ENCODE measurements around the gene PTGS1. TPM values are rescaled to one million over a fixed set of nuclear protein-coding genes. Genes with fewer than 3 reads are reported as not detected.

PTGS1 gene
- total and polyA plus RNA-seq, 9 of the 15 experiments (the other 6 are each of a cell fraction or from before 2014, with no cell fraction given): 3.4 to 12.9 (median 5.3) TPM

DNA sequence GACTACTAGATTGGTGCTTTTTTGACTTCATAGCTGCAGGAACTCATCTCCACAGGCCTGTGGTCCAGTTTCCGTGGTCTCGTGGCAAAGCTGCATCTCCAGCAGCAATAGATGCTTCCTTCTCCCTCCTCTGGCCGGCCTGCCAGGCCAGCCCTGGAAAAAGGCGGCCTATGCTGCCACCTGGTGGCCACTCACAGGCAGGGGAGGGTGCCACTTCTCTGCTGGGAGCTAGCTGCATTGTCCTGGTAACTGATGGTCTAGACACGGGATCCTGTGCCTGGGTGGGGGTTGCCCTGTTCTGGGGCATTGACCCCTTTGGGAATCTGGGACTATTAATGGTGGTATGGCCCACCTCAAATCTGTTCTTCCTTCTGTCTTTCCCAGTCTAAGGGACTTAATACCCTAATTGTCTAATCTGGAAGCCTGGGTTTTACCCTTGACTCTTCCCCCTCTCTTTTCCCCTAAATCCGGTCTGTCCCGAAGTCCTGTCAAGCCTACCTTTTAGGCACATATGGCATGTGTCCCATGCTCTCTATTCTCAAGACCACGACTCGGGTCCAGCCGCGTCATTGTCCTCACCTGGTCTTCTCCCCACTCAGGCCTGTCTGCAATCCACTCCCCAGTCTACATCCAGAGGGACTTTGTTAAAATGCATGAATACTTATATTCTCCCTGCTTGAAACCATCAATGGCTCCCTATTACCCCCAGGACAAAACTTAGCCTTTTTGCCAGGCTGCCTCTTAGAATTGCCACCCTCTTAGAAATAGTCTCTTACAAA is 20.1 kb upstream of the PTGS1 start (continued):
- no peak for TF ChIP-seq HBP1 (CRISPR knock-in tag; IDR thresholded peaks at IDR 0.05)
- TF ChIP-seq ZNF311 (CRISPR knock-in tag; IDR thresholded peaks at IDR 0.05): no peak
- no peak for TF ChIP-seq NCOA6 (IDR thresholded peaks at IDR 0.05)
- TF ChIP-seq CTBP1 (IDR thresholded peaks at IDR 0.05; ENCODE audit: borderline replicate concordance): peak; percentile 76
- TF ChIP-seq CC2D1A (IDR thresholded peaks at IDR 0.05): peak; percentile 80; the same call in 1 of the 2 replicates
- TF ChIP-seq PHB2 (IDR thresholded peaks at IDR 0.05; ENCODE audit: low read depth): no peak
- TF ChIP-seq RAD51 (IDR thresholded peaks at IDR 0.05; ENCODE audit: borderline replicate concordance, low read depth): no peak
- no peak for TF ChIP-seq KLF13 (tag; IDR thresholded peaks at IDR 0.05; ENCODE audit: borderline replicate concordance, low read depth)
- TF ChIP-seq FOXP4 (CRISPR knock-in tag; IDR thresholded peaks at IDR 0.05; ENCODE audit: borderline replicate concordance): no peak
- TF ChIP-seq E2F4 (CRISPR knock-in tag; IDR thresholded peaks at IDR 0.05; ENCODE audit: low read depth): no peak
- no peak for TF ChIP-seq POLR2AphosphoS2 (IDR thresholded peaks at IDR 0.05; ENCODE audit: low read length)
- TF ChIP-seq ZNF436 (CRISPR knock-in tag; IDR thresholded peaks at IDR 0.05): no peak
- no peak for TF ChIP-seq SMARCC2 (IDR thresholded peaks at IDR 0.05; ENCODE audit: low read depth)
- no peak for TF ChIP-seq HMBOX1 (IDR thresholded peaks at IDR 0.05)
- no peak for TF ChIP-seq GATAD2B (IDR thresholded peaks at IDR 0.05; ENCODE audit: borderline replicate concordance)
- no peak for TF ChIP-seq HES1 (IDR thresholded peaks at IDR 0.05; ENCODE audit: low read depth)
- TF ChIP-seq RAD21 (CRISPR knock-in tag; conservative IDR thresholded peaks at IDR 0.05 in 1 of 2, IDR thresholded peaks at IDR 0.05 in 1 of 2): peak; percentile 97 to 100
- peak; percentile 98 for TF ChIP-seq STAG1 (CRISPR knock-in tag; IDR thresholded peaks at IDR 0.05; ENCODE audit: borderline replicate concordance)
- TF ChIP-seq CBFA2T2 (conservative IDR thresholded peaks at IDR 0.05): no peak
- TF ChIP-seq CREM (IDR thresholded peaks at IDR 0.05; ENCODE audit: low read depth): peak; percentile 43; the same call in 1 of the 2 replicates
- TF ChIP-seq HMG20A (CRISPR knock-in tag; conservative IDR thresholded peaks at IDR 0.05): no peak
- TF ChIP-seq NR2C2 (CRISPR knock-in tag; IDR thresholded peaks at IDR 0.05): no peak
- TF ChIP-seq NR2C2 (tag; IDR thresholded peaks at IDR 0.05): no peak
